Putamen (tissue), 1 donor: Measurements from ENCODE around the gene ANKRD18A.

Source experiments
- DNase-seq: peaks from one replicate; pipeline ENCODE4 v3.0.0-alpha.2; 2016; ENCODE audit warnings: low spot score

Gene ANKRD18A

DNA sequence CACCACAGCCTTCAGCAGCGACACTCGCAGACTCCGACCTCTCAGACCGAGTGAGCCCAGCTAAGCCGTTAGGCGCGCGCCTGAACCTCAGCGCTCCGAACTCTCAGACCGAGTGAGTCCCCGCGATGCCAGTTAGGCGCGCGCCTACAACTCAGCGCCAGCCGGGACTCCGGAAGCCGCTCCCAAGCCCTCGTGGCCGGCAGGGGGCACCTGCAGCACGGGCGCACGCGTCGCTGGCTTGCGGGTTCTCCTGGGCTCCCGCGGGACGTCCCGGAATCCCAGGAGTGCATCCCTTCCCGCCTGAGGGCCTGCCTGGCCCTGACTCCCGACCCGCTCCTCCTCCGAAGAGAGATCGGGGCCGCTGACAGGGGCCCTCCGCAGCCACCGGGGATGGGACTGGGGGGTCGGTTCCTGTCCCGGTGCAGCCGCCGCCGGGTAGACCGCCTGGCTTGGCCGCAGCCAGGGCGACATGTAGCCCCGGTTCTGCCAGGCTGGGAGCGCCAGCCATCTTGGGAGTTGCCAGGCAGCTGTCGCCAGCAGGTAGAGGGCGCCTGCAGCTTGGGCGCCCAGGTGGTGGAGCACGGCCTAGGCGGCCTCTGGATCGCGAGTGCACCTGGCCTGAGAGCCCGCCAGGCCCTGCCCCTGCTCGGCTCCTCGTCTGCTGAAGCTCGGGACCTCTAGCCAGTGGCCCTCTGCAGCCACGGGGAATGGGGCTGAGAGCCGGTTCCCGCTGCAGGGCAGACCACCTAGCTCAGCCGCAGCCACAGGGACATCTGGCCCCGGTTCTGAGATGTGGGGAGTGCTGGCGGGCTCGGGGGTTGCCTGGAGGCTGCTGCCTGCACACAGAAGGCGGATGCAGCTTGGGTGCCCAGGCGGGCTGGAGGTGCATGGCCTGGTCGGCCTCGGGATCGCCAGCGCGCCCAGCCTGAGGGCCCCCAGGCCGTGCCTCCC is at the start of gene ANKRD18A:
Gene ANKRD18A (minus strand): TSS at position 114 of the 951 bp plus-strand sequence. CDS start 311 bp downstream, outside the sequence.
- DNase-seq, result peak; percentile 63

DNA sequence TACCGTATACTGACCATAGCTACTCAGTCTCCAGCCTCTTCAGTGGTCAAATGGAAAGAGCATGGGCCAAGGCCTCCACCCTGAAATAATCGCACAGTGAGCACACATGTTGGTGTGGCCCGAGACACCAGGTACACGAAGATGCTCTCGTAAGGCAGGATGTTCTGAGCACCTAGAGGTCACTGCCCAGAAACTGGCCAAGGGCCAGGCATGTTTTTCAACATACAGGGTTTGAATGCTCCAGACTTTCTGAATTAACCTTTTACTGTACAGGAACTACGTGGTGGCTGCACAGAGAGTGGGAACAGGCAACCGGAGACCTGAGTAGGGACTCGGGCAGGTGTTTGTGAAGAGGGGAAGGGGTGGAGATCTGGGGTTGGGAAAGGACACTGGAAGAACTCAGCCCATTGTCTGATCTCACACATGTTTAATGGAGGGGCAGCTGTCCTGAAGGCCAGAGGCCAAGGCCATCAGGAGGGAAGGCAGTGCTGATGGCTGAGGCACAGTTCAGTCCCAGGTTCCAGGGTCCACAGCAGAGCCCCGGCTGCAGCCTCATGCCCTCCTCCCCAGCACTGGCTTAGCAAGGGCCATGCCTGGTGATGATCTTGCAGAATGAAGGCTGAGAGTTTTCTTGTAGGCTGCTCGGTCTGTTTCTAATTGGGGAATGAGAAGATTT is 48.5 kb upstream of the ANKRD18A start:
- no peak for DNase-seq

GRCh38 chr9:38662763-38663593 is 42.6 kb upstream of the ANKRD18A start:
- peak; percentile 74 for DNase-seq

- DNase-seq, result no peak
These were observed 39.1 kb upstream of the ANKRD18A start for GRCh38 chr9:38659538-38659937.

DNA sequence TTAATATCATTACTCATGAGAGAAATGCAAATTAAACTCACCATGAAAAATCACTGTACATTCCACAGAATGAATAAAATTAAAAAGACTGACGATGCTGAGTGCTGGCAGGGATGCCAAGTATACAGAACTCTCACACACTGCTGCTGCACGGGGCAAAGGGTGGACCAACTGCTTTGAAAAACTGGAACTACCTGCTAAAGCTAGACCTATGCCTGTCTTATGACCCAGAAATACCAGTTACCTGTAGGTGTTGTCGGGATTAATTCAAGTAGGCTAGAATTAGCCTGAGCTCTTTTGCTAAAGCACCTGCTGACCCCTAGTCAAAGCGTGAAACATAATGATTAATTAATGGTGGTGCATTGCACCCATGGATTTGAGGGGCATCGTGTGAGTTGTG is 36.5 kb upstream of the ANKRD18A start:
- no peak for DNase-seq

DNA sequence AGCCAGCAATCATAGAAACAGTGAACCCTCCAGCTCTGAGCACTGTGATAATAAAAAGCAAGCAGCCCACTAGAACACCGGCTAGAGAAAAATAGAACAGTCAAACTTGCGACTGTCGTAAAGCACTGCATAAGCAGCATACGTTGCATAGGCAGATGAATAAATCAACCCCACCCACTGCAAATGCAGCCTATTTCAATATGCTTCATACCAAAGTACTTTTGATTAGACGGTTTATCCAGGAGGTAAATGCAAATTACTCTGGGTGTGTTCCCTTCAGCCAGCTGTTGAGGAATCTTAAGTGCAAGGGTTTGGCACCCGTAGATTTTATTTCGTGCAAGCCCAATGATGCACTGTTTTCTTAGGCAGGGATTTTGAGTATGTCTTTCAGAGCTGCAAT is 32.1 kb upstream of the ANKRD18A start:
- DNase-seq, result peak; percentile 73

GRCh38 chr9:38652044-38652443 is 31.6 kb upstream of the ANKRD18A start:
- DNase-seq, result no peak

DNA sequence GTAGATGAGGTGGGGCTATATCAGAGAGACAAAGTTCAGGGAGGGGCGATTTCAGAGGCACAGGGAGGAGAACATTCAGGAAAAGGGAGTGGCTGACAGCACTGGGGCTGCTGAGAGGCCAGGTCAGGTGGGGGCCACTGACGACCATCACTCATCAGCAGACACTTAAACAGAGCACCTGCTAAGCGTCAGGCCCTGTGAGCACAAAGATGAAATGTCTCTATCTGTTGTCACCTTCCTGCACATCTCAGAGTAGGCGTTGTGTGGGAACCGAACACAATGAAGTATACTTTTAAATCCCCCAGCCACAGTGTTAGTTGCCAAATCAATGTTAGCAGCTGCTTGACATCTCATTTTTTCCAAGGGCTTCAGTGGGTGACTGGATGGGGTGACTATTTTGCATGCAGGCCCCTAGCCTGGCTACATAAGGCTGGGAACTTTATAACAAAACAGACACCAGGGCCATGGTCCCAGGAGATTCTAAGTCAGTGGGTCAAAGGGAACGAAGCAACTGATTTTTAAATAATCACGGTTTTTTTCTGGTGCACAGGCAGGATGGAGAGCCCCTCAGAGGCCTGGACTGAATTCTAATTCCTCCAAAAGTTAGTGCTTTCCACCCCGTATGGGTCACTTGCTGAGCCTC is 31.1 kb upstream of the ANKRD18A start:
- peak; percentile 65 for DNase-seq

DNA sequence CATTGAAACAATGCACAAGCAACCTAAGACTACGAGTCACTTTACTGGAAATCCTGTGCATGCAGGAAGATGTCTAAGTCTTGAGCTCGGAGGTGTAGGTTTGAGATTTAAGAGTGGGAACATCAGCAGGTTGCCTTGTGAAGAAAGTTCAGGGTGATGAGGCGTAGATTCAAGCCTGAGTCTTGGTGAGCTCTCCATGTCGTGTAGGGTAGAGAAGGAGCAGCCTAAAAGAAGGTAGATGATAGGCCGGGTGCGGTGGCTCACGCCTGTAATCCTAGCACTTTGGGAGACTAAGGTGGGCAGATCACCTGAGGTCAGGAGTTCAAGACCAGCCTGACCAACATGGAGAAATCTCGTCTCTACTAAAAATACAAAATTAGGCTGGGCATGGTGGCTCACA is 30.2 kb upstream of the ANKRD18A start:
- no peak for DNase-seq

- peak; percentile 73 for DNase-seq
These were observed 29.5 kb upstream of the ANKRD18A start for GRCh38 chr9:38649731-38650363.

DNA sequence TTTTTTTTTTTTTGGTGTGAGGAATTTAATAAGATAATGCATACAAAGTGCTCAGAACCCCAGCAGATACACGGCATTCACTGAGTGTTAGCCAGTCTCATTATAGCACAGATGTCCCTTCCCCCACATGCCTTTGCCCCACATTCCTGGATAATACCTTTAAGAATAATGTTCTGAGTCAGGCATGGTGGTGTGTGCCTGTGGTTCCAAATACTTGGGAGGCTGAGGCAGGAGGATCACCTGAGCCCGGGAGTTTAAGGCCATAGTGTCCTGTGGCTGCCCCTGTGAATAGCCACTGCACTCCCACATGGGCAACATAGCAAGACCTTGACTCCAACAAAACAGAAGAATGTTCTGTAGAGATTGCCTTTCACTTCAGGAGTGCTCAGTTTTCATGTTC is 24.2 kb upstream of the ANKRD18A start:
- DNase-seq, result no peak

DNA sequence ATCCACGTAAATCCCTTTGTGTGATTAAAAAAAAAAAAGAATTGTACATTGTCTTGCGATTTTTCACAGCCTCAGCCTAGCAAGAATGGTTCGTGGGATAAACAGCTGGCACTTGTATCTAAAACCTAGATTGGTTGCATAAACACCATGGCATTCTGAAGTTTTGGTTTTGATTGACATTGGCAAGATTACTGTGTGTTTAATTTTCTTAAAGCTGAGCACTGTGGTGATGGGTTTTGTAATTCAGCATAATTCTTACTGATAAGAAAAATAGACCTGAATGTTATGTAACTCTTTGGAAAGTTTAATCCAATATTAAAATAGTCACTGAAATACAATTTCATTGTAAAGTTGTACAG is 23.4 kb upstream of the ANKRD18A start:
- no peak for DNase-seq

DNA sequence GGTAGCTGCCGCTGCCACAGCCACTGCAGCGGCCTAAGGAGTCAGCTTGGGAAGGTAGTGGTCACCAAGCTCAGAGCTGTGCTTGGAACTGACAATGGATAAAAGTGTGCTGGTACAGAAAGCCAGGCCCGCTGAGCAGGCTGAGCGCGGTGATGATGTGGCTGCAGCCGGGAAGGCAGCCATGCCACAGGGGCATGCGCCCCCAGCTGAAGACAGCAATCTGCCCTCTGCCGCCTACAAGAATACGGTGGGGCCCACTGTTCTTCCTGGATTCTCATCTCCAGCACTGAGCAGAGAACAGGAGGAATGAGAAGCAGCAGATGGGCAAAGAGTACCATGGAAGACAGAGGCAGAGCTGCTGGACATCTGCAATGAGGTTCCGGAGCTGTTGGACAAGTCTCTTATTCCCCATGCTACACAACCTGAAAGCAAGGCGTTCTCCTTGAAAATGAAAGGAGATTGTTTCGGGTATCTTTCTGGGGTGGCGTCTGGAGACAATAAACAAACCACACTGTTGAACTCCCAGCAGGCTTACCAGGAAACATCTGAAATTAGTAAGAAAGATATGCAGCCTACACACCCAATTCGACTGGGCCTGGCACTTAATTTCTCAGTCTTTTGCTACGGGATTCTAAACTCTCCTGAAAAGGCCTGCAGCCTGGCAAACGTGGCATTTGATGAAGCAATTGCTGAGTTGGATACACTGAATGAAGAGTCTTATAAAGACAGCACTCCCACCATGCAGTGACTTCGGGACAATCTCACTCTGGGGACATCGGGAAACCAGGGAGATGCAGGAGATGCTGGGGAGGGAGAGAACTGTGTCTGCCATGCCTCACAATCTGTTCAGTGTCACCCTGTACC is 22.8 kb upstream of the ANKRD18A start:
- no peak for DNase-seq

DNA sequence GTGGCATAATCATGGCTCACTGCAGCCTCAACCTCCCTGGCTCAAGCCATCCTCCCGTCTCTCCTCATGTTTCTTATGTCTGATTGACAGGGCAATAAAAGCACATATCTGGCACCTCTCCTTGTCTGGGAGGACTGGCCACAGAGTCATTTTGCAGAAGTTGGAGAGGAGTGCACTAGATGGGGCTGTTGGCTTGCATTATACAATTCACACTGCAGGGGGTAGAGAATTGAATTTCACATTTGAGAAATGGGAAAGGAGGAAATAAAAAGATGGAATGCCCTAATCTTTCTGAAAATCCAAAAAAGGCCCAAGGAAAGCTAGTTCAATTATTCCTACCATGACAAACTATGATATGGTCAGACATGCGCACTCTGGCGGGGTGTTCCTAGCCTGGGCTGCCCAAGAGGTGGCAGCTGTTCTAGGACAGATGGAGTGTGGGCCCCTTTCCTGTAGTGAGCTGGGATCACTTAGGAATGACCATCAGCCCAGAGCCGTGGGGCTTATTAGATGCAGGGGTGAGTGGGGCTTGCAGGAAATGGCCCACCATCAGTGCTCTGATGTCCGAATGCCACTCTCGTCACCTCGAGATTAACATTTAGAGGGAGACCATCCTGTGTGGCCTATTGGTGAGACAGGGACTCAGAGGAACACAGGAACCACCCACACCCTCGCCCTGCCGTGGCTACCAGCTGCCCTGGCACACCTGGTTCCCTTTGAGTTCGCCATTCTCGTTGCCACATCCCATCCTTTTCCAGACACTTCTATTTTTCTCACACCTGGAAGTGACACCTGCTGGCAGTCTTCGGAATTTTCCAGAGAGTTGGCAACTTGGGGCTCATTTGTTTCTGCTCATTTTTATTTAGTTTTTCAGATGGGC is 21.8 kb upstream of the ANKRD18A start:
- DNase-seq, result peak; percentile 69

- no peak for DNase-seq
These were observed 20.7 kb upstream of the ANKRD18A start for GRCh38 chr9:38641142-38641541.

- DNase-seq, result no peak
These were observed 19.2 kb upstream of the ANKRD18A start for GRCh38 chr9:38639577-38639940.

GRCh38 chr9:38638881-38639576 is 18.6 kb upstream of the ANKRD18A start:
- no peak for DNase-seq

GRCh38 chr9:38634315-38634714 is 13.9 kb upstream of the ANKRD18A start:
- no peak for DNase-seq

DNA sequence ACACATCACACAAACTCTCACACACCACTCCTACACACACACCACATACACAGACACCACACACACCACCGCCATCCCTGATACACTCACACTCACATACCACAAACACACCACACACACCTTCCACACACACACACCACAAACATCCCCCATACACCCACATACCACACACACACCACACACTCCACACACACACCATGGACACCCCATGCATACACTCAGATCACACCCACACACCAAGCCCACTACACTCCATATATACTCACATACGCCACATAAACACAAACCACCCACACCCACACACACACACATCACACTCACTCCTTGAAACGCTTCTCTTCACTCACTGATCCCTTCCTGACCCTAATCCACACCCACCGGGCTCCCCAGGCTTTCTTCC is 9.1 kb upstream of the ANKRD18A start:
- DNase-seq, result no peak
